Liver (tissue), 9 donors: ENCODE measurements around the gene BPGM. TPM values are rescaled to one million over a fixed set of nuclear protein-coding genes. Genes with fewer than 3 reads are reported as not detected.

Source experiments
- DNase-seq: peaks from one replicate; pipeline ENCODE4 v3.0.0-alpha.2; 2017; ENCODE audit warnings: low spot score
- H3K27ac ChIP-seq, 2 donors: one replicate each; pipeline ENCODE4 v1.7.0; 2013; ENCODE audit warnings: inconsistent platforms in 2 of 2, low read length in 2 of 2, control low read depth in 1 of 2, low read depth in 1 of 2, mild to moderate bottlenecking in 1 of 2
- H3K27me3 ChIP-seq, 4 donors: one replicate each; pipeline versions ENCODE4 v1.6.1 to v1.7.0; 2013; ENCODE audit warnings: low read length in 3 of 4, inconsistent platforms in 1 of 4, mild to moderate bottlenecking in 1 of 4, moderate library complexity in 1 of 4; ENCODE audit not compliant: control insufficient read depth in 4 of 4, insufficient read depth in 4 of 4
- H3K36me3 ChIP-seq, 4 donors: one replicate each; pipeline versions ENCODE4 v1.6.1 to v1.7.0; 2013; ENCODE audit warnings: low read length in 3 of 4, mild to moderate bottlenecking in 3 of 4, low read depth in 1 of 4, moderate library complexity in 1 of 4; ENCODE audit not compliant: control insufficient read depth in 4 of 4, insufficient read depth in 3 of 4
- H3K4me1 ChIP-seq, 4 donors: one replicate each; pipeline versions ENCODE4 v1.6.1 to v1.7.0; 2013; ENCODE audit warnings: low read length in 3 of 4, mild to moderate bottlenecking in 3 of 4, moderate library complexity in 1 of 4; ENCODE audit not compliant: control insufficient read depth in 4 of 4, insufficient read depth in 4 of 4
- H3K4me3 ChIP-seq, 3 donors: one replicate each; pipeline versions ENCODE4 v1.6.1 to v1.7.0; 2013; ENCODE audit warnings: low read length in 3 of 3, control low read depth in 1 of 3, low read depth in 1 of 3, mild to moderate bottlenecking in 1 of 3
- H3K9ac ChIP-seq, 2 donors: one replicate each; pipeline ENCODE4 v1.7.0; 2013; ENCODE audit warnings: low read length in 2 of 2, mild to moderate bottlenecking in 2 of 2, moderate library complexity in 2 of 2, control low read depth in 1 of 2, low read depth in 1 of 2
- H3K9me3 ChIP-seq, 4 donors: one replicate each; pipeline versions ENCODE4 v1.6.1 to v1.7.0; 2013; ENCODE audit warnings: low read length in 3 of 4; ENCODE audit not compliant: control insufficient read depth in 4 of 4
- CTCF ChIP-seq: fragments of 150-350 bp; IDR thresholded peaks from 2 replicates; pipeline ENCODE4 v1.5.1; 2017; ENCODE audit warnings: improper control_type of control experiment, low read depth, low read length; ENCODE audit not compliant: missing input control
- EGR1 ChIP-seq, 2 donors: IDR thresholded peaks; 2 replicates each; pipeline ENCODE4 v1.6.1; 2016 to 2018; ENCODE audit warnings: antibody characterized with exemption in 2 of 2, low read depth in 2 of 2
- FOXA1 ChIP-seq: IDR thresholded peaks from 2 replicates; pipeline ENCODE4 v1.6.1; 2016; ENCODE audit warnings: antibody characterized with exemption
- FOXA2 ChIP-seq: IDR thresholded peaks from 2 replicates; pipeline ENCODE4 v1.6.1; 2016; ENCODE audit warnings: antibody characterized with exemption
- GABPA ChIP-seq, 2 donors: IDR thresholded peaks in 1 of 2; conservative IDR thresholded peaks in 1 of 2; 2 replicates each; pipeline ENCODE4 v1.6.1; 2016; ENCODE audit warnings: antibody characterized with exemption in 2 of 2, mild to moderate bottlenecking in 1 of 2, moderate library complexity in 1 of 2
- HNF4A ChIP-seq, 2 donors: conservative IDR thresholded peaks; 2 replicates each; pipeline ENCODE4 v1.6.1; 2016; ENCODE audit warnings: antibody characterized with exemption in 2 of 2, mild to moderate bottlenecking in 2 of 2
- HNF4G ChIP-seq: IDR thresholded peaks from 2 replicates; pipeline ENCODE4 v1.6.1; 2016; ENCODE audit warnings: antibody characterized with exemption
- JUND ChIP-seq, 2 donors: IDR thresholded peaks; 2 replicates each; pipeline ENCODE4 v1.6.1; 2016; ENCODE audit warnings: antibody characterized with exemption in 2 of 2
- NR2F2 ChIP-seq: IDR thresholded peaks from 2 replicates; pipeline ENCODE4 v1.6.1; 2016; ENCODE audit warnings: antibody characterized with exemption
- RAD21 ChIP-seq, 2 donors: IDR thresholded peaks; 2 replicates each; pipeline ENCODE4 v1.6.1; 2016; ENCODE audit warnings: antibody characterized with exemption in 2 of 2, mild to moderate bottlenecking in 2 of 2
- RXRA ChIP-seq, 2 donors: IDR thresholded peaks; 2 replicates each; pipeline ENCODE4 v1.6.1; 2017 to 2018; ENCODE audit warnings: antibody characterized with exemption in 2 of 2, mild to moderate bottlenecking in 1 of 2
- SP1 ChIP-seq: IDR thresholded peaks from 2 replicates; pipeline ENCODE4 v1.6.1; 2018; ENCODE audit warnings: antibody characterized with exemption, mild to moderate bottlenecking
- TAF1 ChIP-seq: conservative IDR thresholded peaks from 2 replicates; pipeline ENCODE4 v1.6.1; 2016; ENCODE audit warnings: antibody characterized with exemption, mild to moderate bottlenecking
- YY1 ChIP-seq: IDR thresholded peaks from 2 replicates; pipeline ENCODE4 v1.6.1; 2016; ENCODE audit warnings: antibody characterized with exemption, mild to moderate bottlenecking
- WGBS: extraction: QIAGEN DNeasy Blood & Tissue Kit; methylation state at CpG from one replicate; pipeline ENCODE4 v1.1.7; 2013; 5-methylcytosine and 5-hydroxymethylcytosine counted together
- polyA plus RNA-seq, 2 donors: library from polyadenylated mRNA; stranded (reverse) in 1 of 2; unstranded in 1 of 2; fragments of 200-250 nt in 1 of 2; fragments of >200 nt in 1 of 2; fragmentation: Nextera tagmentation in 1 of 2; extraction: Ambion mirVana in 1 of 2; gene quantifications; one replicate each; pipeline versions ENCODE4 v1.2.1 to v1.2.3, GENCODE V29; 2013 to 2015
- total RNA-seq, 2 donors: library from RNA; depleted of rRNA; stranded (reverse); fragments of >200 nt; gene quantifications; one replicate each; pipeline ENCODE4 v1.2.3, GENCODE V29; 2014
- TF ChIP-seq, protein P1 (sequence below): IDR thresholded peaks from 2 replicates; pipeline ENCODE4 v1.6.1; 2016; ENCODE audit warnings: antibody characterized with exemption
- TF ChIP-seq, protein P2 (sequence below): IDR thresholded peaks from 2 replicates; pipeline ENCODE4 v1.6.1; 2016; ENCODE audit warnings: antibody characterized with exemption
- TF ChIP-seq, protein P3 (sequence below): IDR thresholded peaks from 2 replicates; pipeline ENCODE4 v1.6.1; 2016; ENCODE audit warnings: antibody characterized with exemption
- TF ChIP-seq, protein P4 (sequence below): IDR thresholded peaks from 2 replicates; pipeline ENCODE4 v1.6.1; 2016; ENCODE audit warnings: antibody characterized with exemption, mild to moderate bottlenecking
- donor health status: healthy.
- donor health status: healthy.
- donor health status: healthy.
- donor health status: healthy.
- donor health status: healthy.

BPGM gene
- total and polyA plus RNA-seq, 4 donors, result 6.1 to 250 (median 7.6) TPM

DNA sequence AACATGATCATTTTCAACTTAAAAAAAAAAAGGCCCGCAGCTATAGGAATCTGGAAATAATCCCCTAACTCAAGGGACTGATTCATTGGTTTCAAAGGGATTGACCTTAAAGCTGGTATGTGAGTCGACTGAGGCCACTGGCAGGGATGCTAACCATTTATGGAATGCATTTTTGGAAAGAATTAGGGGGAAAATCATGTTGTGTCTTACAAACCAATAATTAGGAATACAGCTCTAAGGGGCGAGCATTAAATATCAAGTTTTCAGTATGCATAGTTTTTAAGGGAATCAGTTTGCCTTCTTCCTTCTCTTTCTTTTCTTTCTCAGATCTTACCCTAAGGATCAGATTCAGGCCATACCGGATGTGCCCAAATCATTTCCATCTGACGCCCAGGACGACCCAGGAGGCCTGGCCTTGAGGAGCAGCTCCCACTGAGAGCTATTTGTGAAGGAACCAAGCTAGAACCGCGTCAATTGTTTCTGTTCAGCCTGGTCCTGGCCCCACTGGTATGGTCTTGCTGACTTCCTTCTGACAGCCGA lies 48.7 kb downstream of the BPGM start:
- Histone ChIP-seq H3K9me3 (no peaks in the 10 kb centered on the region), H3K36me3 (no peaks in the 10 kb centered on the region), H3K4me1 (no peaks in the 10 kb centered on the region), H3K27me3 (no peaks in the 10 kb centered on the region), H3K27ac (no peak overlapping the region), H3K4me3 (no peak overlapping the region), H3K9ac (no peak overlapping the region)
- DNase-seq, result no peak
- 83% methylated on average over 9 of the region's 9 CpGs for WGBS
- no peak for TF ChIP-seq GABPA (IDR thresholded peaks at IDR 0.05 in 1 of 2, conservative IDR thresholded peaks at IDR 0.05 in 1 of 2)
- TF ChIP-seq, protein P1, sequence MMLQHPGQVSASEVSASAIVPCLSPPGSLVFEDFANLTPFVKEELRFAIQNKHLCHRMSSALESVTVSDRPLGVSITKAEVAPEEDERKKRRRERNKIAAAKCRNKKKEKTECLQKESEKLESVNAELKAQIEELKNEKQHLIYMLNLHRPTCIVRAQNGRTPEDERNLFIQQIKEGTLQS, result no peak
- TF ChIP-seq RXRA (IDR thresholded peaks at IDR 0.05), result no peak
- TF ChIP-seq EGR1 (IDR thresholded peaks at IDR 0.05; ENCODE audit: low read depth in 2 of 2), result no peak
- TF ChIP-seq YY1, result no peak
- no peak for TF ChIP-seq FOXA2
- no peak for TF ChIP-seq FOXA1
- TF ChIP-seq TAF1, result no peak
- no peak for TF ChIP-seq CTCF
- TF ChIP-seq SP1, result no peak
- TF ChIP-seq RAD21 (IDR thresholded peaks at IDR 0.05), result no peak
- TF ChIP-seq, protein P2, sequence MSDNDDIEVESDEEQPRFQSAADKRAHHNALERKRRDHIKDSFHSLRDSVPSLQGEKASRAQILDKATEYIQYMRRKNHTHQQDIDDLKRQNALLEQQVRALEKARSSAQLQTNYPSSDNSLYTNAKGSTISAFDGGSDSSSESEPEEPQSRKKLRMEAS, result no peak
- TF ChIP-seq JUND (IDR thresholded peaks at IDR 0.05), result no peak
- TF ChIP-seq, protein P3, sequence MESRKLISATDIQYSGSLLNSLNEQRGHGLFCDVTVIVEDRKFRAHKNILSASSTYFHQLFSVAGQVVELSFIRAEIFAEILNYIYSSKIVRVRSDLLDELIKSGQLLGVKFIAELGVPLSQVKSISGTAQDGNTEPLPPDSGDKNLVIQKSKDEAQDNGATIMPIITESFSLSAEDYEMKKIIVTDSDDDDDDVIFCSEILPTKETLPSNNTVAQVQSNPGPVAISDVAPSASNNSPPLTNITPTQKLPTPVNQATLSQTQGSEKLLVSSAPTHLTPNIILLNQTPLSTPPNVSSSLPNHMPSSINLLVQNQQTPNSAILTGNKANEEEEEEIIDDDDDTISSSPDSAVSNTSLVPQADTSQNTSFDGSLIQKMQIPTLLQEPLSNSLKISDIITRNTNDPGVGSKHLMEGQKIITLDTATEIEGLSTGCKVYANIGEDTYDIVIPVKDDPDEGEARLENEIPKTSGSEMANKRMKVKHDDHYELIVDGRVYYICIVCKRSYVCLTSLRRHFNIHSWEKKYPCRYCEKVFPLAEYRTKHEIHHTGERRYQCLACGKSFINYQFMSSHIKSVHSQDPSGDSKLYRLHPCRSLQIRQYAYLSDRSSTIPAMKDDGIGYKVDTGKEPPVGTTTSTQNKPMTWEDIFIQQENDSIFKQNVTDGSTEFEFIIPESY, result no peak
- TF ChIP-seq NR2F2, result no peak
- TF ChIP-seq HNF4G, result no peak
- TF ChIP-seq, protein P4, sequence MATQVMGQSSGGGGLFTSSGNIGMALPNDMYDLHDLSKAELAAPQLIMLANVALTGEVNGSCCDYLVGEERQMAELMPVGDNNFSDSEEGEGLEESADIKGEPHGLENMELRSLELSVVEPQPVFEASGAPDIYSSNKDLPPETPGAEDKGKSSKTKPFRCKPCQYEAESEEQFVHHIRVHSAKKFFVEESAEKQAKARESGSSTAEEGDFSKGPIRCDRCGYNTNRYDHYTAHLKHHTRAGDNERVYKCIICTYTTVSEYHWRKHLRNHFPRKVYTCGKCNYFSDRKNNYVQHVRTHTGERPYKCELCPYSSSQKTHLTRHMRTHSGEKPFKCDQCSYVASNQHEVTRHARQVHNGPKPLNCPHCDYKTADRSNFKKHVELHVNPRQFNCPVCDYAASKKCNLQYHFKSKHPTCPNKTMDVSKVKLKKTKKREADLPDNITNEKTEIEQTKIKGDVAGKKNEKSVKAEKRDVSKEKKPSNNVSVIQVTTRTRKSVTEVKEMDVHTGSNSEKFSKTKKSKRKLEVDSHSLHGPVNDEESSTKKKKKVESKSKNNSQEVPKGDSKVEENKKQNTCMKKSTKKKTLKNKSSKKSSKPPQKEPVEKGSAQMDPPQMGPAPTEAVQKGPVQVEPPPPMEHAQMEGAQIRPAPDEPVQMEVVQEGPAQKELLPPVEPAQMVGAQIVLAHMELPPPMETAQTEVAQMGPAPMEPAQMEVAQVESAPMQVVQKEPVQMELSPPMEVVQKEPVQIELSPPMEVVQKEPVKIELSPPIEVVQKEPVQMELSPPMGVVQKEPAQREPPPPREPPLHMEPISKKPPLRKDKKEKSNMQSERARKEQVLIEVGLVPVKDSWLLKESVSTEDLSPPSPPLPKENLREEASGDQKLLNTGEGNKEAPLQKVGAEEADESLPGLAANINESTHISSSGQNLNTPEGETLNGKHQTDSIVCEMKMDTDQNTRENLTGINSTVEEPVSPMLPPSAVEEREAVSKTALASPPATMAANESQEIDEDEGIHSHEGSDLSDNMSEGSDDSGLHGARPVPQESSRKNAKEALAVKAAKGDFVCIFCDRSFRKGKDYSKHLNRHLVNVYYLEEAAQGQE, result no peak
- no peak for TF ChIP-seq HNF4A (conservative IDR thresholded peaks at IDR 0.05)
